ENCODE data around the gene HSP90AB1. TPM values are rescaled to one million over a fixed set of nuclear protein-coding genes. Genes with fewer than 3 reads are reported as not detected.

HSP90AB1 gene
- total RNA-seq, 1 donor from 2014 or later: 508 TPM

DNA sequence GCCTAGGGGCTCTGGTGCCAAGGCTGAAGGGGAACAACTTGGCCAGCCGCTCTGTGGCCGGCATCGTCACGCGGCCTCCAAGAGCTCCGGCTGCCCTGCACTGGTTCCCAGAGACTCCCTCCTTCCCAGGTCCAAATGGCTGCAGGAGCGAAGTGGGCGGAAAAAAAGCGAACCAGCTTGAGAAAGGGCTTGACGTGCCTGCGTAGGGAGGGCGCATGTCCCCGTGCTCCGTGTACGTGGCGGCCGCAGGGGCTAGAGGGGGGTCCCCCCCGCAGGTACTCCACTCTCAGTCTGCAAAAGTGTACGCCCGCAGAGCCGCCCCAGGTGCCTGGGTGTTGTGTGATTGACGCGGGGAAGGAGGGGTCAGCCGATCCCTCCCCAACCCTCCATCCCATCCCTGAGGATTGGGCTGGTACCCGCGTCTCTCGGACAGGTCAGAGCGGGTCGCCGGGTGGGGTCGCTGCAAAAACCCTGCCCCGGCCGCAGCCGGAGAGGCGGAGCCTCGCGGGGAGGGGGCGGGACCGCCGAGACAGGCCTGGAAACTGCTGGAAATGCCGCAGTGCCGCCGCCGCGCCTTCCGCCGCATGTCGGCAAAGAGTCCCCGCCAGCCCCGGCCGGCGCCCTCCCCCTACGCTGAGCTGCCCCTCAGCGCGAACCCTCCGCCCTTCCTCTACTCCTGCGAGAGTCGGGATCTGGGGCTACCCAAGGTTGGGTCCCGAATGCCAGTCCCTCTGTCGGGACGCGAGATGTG is 814 bp upstream of the HSP90AB1 start:
- peak; percentile 95 for DNase-seq (ENCODE audit: low spot score)
- peak overlapping the region; percentile 98 for H3K4me3 Mint-ChIP-seq (ENCODE audit: unreplicated experiment)
- H3K36me3 Mint-ChIP-seq (ENCODE audit: low read depth): peaks cover 35% of the 10 kb centered on the region
- H3K4me1 Mint-ChIP-seq (ENCODE audit: low read depth): peaks cover 35% of the 10 kb centered on the region
- H3K27me3 Mint-ChIP-seq (ENCODE audit: low read depth): no peaks in the 10 kb centered on the region
- TF ChIP-seq, protein P1, sequence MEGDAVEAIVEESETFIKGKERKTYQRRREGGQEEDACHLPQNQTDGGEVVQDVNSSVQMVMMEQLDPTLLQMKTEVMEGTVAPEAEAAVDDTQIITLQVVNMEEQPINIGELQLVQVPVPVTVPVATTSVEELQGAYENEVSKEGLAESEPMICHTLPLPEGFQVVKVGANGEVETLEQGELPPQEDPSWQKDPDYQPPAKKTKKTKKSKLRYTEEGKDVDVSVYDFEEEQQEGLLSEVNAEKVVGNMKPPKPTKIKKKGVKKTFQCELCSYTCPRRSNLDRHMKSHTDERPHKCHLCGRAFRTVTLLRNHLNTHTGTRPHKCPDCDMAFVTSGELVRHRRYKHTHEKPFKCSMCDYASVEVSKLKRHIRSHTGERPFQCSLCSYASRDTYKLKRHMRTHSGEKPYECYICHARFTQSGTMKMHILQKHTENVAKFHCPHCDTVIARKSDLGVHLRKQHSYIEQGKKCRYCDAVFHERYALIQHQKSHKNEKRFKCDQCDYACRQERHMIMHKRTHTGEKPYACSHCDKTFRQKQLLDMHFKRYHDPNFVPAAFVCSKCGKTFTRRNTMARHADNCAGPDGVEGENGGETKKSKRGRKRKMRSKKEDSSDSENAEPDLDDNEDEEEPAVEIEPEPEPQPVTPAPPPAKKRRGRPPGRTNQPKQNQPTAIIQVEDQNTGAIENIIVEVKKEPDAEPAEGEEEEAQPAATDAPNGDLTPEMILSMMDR (IDR thresholded peaks at IDR 0.05): peak; percentile 63
- H3K27ac Mint-ChIP-seq (ENCODE audit: unreplicated experiment): peak overlapping the region; percentile 98
- H3K9me3 Mint-ChIP-seq (ENCODE audit: low read depth): no peaks in the 10 kb centered on the region

DNA sequence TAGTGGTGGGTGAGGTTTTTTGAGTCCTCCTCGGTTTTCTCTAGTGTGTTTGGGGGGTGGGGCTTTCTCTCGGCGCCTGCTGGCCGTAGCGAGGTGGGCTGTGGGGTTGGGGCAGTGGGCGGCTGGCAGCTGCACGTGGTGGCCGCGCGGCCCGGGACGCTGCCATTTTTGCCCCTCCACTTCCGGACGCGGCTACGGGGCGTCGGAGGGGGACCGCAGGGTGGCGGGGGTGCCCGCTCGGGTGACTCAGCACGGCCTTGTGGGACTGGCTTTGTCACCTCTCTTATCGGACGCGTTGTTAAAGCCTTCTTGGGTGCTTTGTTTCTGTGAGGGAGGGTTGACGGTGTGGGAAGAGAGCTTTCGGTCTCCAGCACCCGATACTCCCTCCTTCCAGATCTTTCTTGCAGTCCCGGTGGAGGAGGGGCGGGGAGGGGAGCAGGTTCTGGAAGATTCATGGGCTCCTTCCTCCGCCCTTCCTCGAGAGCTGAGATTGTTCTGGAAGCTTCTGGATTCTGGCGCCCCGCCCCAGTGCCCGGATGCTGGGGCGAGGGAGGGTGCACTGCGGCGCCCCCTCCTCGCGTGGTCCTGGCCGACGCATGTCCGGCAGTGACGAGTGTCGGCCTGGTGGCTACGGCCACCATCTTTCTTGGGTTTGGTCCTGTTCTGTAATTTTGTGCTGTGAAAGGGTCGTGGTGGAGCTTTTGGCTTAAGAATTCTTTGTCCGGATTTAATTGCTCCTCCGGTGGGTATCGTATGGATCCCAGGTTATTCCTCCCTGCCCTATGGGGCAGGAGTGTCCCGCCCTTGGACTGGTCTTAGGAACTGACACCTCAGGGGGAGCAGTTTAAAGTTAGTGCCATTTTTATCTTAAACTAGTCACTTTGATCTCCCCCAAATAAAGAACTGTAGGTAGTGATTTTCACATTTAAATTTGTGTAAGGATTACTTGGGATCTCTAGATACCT is 719 bp downstream of the HSP90AB1 start:
- peak; percentile 83 for DNase-seq (ENCODE audit: low spot score)
- Mint-ChIP-seq H3K27ac (ENCODE audit: unreplicated experiment) (peak overlapping the region; percentile 98), H3K27me3 (ENCODE audit: low read depth) (no peaks in the 10 kb centered on the region), H3K9me3 (ENCODE audit: low read depth) (no peaks in the 10 kb centered on the region), H3K36me3 (ENCODE audit: low read depth) (peaks cover 45% of the 10 kb centered on the region), H3K4me3 (ENCODE audit: unreplicated experiment) (peak overlapping the region; percentile 98), H3K4me1 (ENCODE audit: low read depth) (peaks cover 49% of the 10 kb centered on the region)
- TF ChIP-seq, protein P1 (IDR thresholded peaks at IDR 0.05): peak; percentile 19

DNA sequence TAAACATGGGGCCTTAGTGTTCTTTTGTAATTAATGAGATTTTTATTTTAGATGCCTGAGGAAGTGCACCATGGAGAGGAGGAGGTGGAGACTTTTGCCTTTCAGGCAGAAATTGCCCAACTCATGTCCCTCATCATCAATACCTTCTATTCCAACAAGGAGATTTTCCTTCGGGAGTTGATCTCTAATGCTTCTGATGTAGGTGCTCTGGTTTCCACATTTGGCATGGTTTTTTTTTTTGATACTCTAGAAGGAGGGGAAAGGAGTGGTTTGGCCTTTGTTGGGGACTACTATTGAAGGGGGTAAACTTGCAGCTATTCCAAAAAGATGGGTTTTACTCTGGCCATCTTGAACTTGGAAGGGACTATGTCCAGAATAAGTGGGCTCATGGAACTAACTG is 1.7 kb downstream of the HSP90AB1 start:
- Mint-ChIP-seq H3K9me3 (ENCODE audit: low read depth) (no peaks in the 10 kb centered on the region), H3K27me3 (ENCODE audit: low read depth) (no peaks in the 10 kb centered on the region), H3K4me1 (ENCODE audit: low read depth) (peaks cover 58% of the 10 kb centered on the region), H3K27ac (ENCODE audit: unreplicated experiment) (peak overlapping the region; percentile 98), H3K4me3 (ENCODE audit: unreplicated experiment) (peak overlapping the region; percentile 98), H3K36me3 (ENCODE audit: low read depth) (peaks cover 53% of the 10 kb centered on the region)
- no peak for DNase-seq (ENCODE audit: low spot score)
- TF ChIP-seq, protein P1 (IDR thresholded peaks at IDR 0.05): no peak

DNA sequence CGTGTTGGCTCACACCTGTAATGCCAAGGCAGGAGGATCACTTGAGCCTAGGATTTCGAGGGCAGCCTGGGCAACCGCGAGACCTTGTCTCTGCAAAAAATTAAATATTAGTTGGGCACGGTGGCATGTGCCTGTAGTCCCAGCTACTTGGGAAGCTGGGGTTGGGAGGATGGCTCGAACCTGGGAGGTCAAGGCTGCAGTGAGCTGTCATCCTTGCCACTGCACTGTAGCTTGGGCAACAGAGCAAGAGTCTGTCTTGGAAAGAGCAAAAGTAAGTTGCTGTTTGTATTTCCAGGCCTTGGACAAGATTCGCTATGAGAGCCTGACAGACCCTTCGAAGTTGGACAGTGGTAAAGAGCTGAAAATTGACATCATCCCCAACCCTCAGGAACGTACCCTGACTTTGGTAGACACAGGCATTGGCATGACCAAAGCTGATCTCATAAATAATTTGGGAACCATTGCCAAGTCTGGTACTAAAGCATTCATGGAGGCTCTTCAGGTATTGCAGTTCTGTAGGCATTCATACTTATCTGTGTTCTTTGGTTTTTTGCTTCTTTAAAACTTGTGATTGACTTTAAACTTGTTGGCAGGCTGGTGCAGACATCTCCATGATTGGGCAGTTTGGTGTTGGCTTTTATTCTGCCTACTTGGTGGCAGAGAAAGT is 2.3 kb downstream of the HSP90AB1 start:
- H3K27ac Mint-ChIP-seq (ENCODE audit: unreplicated experiment): peak overlapping the region; percentile 98
- H3K36me3 Mint-ChIP-seq (ENCODE audit: low read depth): peaks cover 58% of the 10 kb centered on the region
- H3K27me3 Mint-ChIP-seq (ENCODE audit: low read depth): no peaks in the 10 kb centered on the region

More for the DNA sequence above, 2.3 kb downstream of the HSP90AB1 start:
- peaks cover 63% of the 10 kb centered on the region for H3K4me1 Mint-ChIP-seq (ENCODE audit: low read depth)
- TF ChIP-seq, protein P1 (IDR thresholded peaks at IDR 0.05): no peak
- H3K4me3 Mint-ChIP-seq (ENCODE audit: unreplicated experiment): peak overlapping the region; percentile 98
- no peaks in the 10 kb centered on the region for H3K9me3 Mint-ChIP-seq (ENCODE audit: low read depth)
- DNase-seq (ENCODE audit: low spot score): peak; percentile 38
